ENCODE results near the gene RABL6.
"Not testable (repeated sequence)": the region's sequence is repeated elsewhere in the genome, so short reads cannot be mapped to it uniquely, and the experiment has no call there.

Gene RABL6

GRCh38 chr9:136843159-136843800 is 35.5 kb downstream of the RABL6 start:
- peak overlapping the region; percentile 13 for H3K4me3 ChIP-seq (ENCODE audit: low read length)
- H3K36me3 ChIP-seq (ENCODE audit: insufficient read depth, low read length): peaks cover 12% of the 10 kb centered on the region
- not testable (repeated sequence) for H3K9ac ChIP-seq (ENCODE audit: low read depth, low read length); H3K27me3 ChIP-seq (ENCODE audit: control insufficient read depth, insufficient read depth, low read length); H3K9me3 ChIP-seq (replicated peaks; ENCODE audit: low read length)
- peak overlapping the region; percentile 58 for H3K4me2 ChIP-seq (ENCODE audit: low read length)
- peaks cover 51% of the 10 kb centered on the region for H3K4me1 ChIP-seq (ENCODE audit: control insufficient read depth, insufficient read depth, low read length)

- not testable (repeated sequence) for H3K4me3 ChIP-seq (ENCODE audit: low read length); H3K9me3 ChIP-seq (replicated peaks; ENCODE audit: low read length); H3K27me3 ChIP-seq (ENCODE audit: control insufficient read depth, insufficient read depth, low read length); H3K9ac ChIP-seq (ENCODE audit: low read depth, low read length); H3K4me2 ChIP-seq (ENCODE audit: low read length)
- peaks cover 11% of the 10 kb centered on the region for H3K36me3 ChIP-seq (ENCODE audit: insufficient read depth, low read length)
- peaks cover 51% of the 10 kb centered on the region for H3K4me1 ChIP-seq (ENCODE audit: control insufficient read depth, insufficient read depth, low read length)
Observed at GRCh38 chr9:136843801-136844740, 36.3 kb downstream of the RABL6 start.

- H3K4me1 ChIP-seq (ENCODE audit: control insufficient read depth, insufficient read depth, low read length): peaks cover 45% of the 10 kb centered on the region
- peaks cover 4% of the 10 kb centered on the region for H3K27me3 ChIP-seq (ENCODE audit: control insufficient read depth, insufficient read depth, low read length)
- no peak overlapping the region for H3K4me2 ChIP-seq (ENCODE audit: low read length)
- no peak overlapping the region for H3K9ac ChIP-seq (ENCODE audit: low read depth, low read length)
- H3K9me3 ChIP-seq (replicated peaks; ENCODE audit: low read length): no peaks in the 10 kb centered on the region
- H3K36me3 ChIP-seq (ENCODE audit: insufficient read depth, low read length): peaks cover 3% of the 10 kb centered on the region
- no peak overlapping the region for H3K4me3 ChIP-seq (ENCODE audit: low read length)
Observed at GRCh38 chr9:136844761-136845464, 37.2 kb downstream of the RABL6 start.

GRCh38 chr9:136845465-136846260 is 37.9 kb downstream of the RABL6 start:
- H3K9ac ChIP-seq (ENCODE audit: low read depth, low read length): no peak overlapping the region
- no peak overlapping the region for H3K4me2 ChIP-seq (ENCODE audit: low read length)
- peaks cover 4% of the 10 kb centered on the region for H3K27me3 ChIP-seq (ENCODE audit: control insufficient read depth, insufficient read depth, low read length)
- peaks cover 45% of the 10 kb centered on the region for H3K4me1 ChIP-seq (ENCODE audit: control insufficient read depth, insufficient read depth, low read length)
- H3K9me3 ChIP-seq (replicated peaks; ENCODE audit: low read length): no peaks in the 10 kb centered on the region
- H3K4me3 ChIP-seq (ENCODE audit: low read length): no peak overlapping the region
- H3K36me3 ChIP-seq (ENCODE audit: insufficient read depth, low read length): peaks cover 5% of the 10 kb centered on the region

GRCh38 chr9:136846376-136847087 is 38.8 kb downstream of the RABL6 start:
- Histone ChIP-seq H3K27me3 (ENCODE audit: control insufficient read depth, insufficient read depth, low read length) (peaks cover 4% of the 10 kb centered on the region), H3K4me3 (ENCODE audit: low read length) (peak overlapping the region; percentile 34), H3K4me1 (ENCODE audit: control insufficient read depth, insufficient read depth, low read length) (peaks cover 38% of the 10 kb centered on the region), H3K4me2 (ENCODE audit: low read length) (no peak overlapping the region), H3K9ac (ENCODE audit: low read depth, low read length) (no peak overlapping the region), H3K9me3 (replicated peaks; ENCODE audit: low read length) (no peaks in the 10 kb centered on the region), H3K36me3 (ENCODE audit: insufficient read depth, low read length) (peaks cover 5% of the 10 kb centered on the region)

- peak overlapping the region; percentile 76 for H3K9ac ChIP-seq (ENCODE audit: low read depth, low read length)
- no peaks in the 10 kb centered on the region for H3K9me3 ChIP-seq (replicated peaks; ENCODE audit: low read length)
- peaks cover 4% of the 10 kb centered on the region for H3K27me3 ChIP-seq (ENCODE audit: control insufficient read depth, insufficient read depth, low read length)
- peak overlapping the region; percentile 98 for H3K4me3 ChIP-seq (ENCODE audit: low read length)
- H3K36me3 ChIP-seq (ENCODE audit: insufficient read depth, low read length): peaks cover 9% of the 10 kb centered on the region
- peaks cover 31% of the 10 kb centered on the region for H3K4me1 ChIP-seq (ENCODE audit: control insufficient read depth, insufficient read depth, low read length)
- peak overlapping the region; percentile 100 for H3K4me2 ChIP-seq (ENCODE audit: low read length)
Observed at GRCh38 chr9:136847088-136847825, 39.5 kb downstream of the RABL6 start.

- H3K9ac ChIP-seq (ENCODE audit: low read depth, low read length): peak overlapping the region; percentile 76
- H3K4me3 ChIP-seq (ENCODE audit: low read length): peak overlapping the region; percentile 98
Observed at GRCh38 chr9:136847826-136848392, 40.2 kb downstream of the RABL6 start.

GRCh38 chr9:136848393-136849037 is 40.8 kb downstream of the RABL6 start:
- Histone ChIP-seq H3K4me3 (ENCODE audit: low read length) (peak overlapping the region; percentile 98), H3K27me3 (ENCODE audit: control insufficient read depth, insufficient read depth, low read length) (peaks cover 4% of the 10 kb centered on the region), H3K4me1 (ENCODE audit: control insufficient read depth, insufficient read depth, low read length) (peaks cover 22% of the 10 kb centered on the region), H3K9ac (ENCODE audit: low read depth, low read length) (peak overlapping the region; percentile 76), H3K9me3 (replicated peaks; ENCODE audit: low read length) (no peaks in the 10 kb centered on the region), H3K36me3 (ENCODE audit: insufficient read depth, low read length) (peaks cover 9% of the 10 kb centered on the region), H3K4me2 (ENCODE audit: low read length) (peak overlapping the region; percentile 100)

More at GRCh38 chr9:136847826-136848392, 40.2 kb downstream of the RABL6 start:
- Histone ChIP-seq H3K4me1 (ENCODE audit: control insufficient read depth, insufficient read depth, low read length) (peaks cover 28% of the 10 kb centered on the region), H3K4me2 (ENCODE audit: low read length) (peak overlapping the region; percentile 100), H3K36me3 (ENCODE audit: insufficient read depth, low read length) (peaks cover 9% of the 10 kb centered on the region), H3K9me3 (replicated peaks; ENCODE audit: low read length) (no peaks in the 10 kb centered on the region), H3K27me3 (ENCODE audit: control insufficient read depth, insufficient read depth, low read length) (peaks cover 4% of the 10 kb centered on the region)

- H3K4me1 ChIP-seq (ENCODE audit: control insufficient read depth, insufficient read depth, low read length): peaks cover 19% of the 10 kb centered on the region
- peak within 1 kb of the TSS; percentile 100 for H3K4me2 ChIP-seq (ENCODE audit: low read length)
- no peaks in the 10 kb centered on the region for H3K9me3 ChIP-seq (replicated peaks; ENCODE audit: low read length)
- peak within 1 kb of the TSS; percentile 86 for H3K9ac ChIP-seq (ENCODE audit: low read depth, low read length)
- peaks cover 9% of the 10 kb centered on the region for H3K36me3 ChIP-seq (ENCODE audit: insufficient read depth, low read length)
- peak within 1 kb of the TSS; percentile 98 for H3K4me3 ChIP-seq (ENCODE audit: low read length)
- peaks cover 4% of the 10 kb centered on the region for H3K27me3 ChIP-seq (ENCODE audit: control insufficient read depth, insufficient read depth, low read length)
Observed at GRCh38 chr9:136849038-136849959, 41.6 kb downstream of the RABL6 start, which contains the start of gene PHPT1. Gene PHPT1 (plus strand): TSS chr9:136849409. CDS start chr9:136849431, 22 bp downstream.
